Measurements from ENCODE around the gene MIOS. TPM values are rescaled to one million over a fixed set of nuclear protein-coding genes. Genes with fewer than 3 reads are reported as not detected.

MIOS gene
- total and polyA plus RNA-seq, 2 of the 8 experiments (the other 6 are each of a cell fraction or from before 2014, with no cell fraction given), result 15.5 to 50.7 TPM

DNA sequence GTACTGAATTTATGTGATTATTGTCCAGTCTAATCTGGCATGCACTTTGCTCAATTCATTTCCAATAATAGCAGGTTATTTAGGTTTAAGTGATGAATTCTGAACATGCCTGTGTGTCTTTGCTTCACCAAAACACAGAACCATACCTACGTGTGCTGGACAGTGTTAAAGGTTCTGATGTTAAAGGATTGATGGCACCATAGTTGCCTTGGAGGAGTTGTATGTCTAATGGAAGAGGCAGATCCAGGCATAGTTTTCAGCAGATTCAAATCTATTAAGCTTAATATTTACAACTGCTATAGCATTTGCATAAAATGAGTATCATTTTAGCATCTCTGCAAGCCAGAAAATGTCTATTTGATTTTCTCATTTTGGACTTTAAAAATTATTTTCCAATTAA lies 45.8 kb downstream of the MIOS start (continued):
- TF ChIP-seq, protein P1, sequence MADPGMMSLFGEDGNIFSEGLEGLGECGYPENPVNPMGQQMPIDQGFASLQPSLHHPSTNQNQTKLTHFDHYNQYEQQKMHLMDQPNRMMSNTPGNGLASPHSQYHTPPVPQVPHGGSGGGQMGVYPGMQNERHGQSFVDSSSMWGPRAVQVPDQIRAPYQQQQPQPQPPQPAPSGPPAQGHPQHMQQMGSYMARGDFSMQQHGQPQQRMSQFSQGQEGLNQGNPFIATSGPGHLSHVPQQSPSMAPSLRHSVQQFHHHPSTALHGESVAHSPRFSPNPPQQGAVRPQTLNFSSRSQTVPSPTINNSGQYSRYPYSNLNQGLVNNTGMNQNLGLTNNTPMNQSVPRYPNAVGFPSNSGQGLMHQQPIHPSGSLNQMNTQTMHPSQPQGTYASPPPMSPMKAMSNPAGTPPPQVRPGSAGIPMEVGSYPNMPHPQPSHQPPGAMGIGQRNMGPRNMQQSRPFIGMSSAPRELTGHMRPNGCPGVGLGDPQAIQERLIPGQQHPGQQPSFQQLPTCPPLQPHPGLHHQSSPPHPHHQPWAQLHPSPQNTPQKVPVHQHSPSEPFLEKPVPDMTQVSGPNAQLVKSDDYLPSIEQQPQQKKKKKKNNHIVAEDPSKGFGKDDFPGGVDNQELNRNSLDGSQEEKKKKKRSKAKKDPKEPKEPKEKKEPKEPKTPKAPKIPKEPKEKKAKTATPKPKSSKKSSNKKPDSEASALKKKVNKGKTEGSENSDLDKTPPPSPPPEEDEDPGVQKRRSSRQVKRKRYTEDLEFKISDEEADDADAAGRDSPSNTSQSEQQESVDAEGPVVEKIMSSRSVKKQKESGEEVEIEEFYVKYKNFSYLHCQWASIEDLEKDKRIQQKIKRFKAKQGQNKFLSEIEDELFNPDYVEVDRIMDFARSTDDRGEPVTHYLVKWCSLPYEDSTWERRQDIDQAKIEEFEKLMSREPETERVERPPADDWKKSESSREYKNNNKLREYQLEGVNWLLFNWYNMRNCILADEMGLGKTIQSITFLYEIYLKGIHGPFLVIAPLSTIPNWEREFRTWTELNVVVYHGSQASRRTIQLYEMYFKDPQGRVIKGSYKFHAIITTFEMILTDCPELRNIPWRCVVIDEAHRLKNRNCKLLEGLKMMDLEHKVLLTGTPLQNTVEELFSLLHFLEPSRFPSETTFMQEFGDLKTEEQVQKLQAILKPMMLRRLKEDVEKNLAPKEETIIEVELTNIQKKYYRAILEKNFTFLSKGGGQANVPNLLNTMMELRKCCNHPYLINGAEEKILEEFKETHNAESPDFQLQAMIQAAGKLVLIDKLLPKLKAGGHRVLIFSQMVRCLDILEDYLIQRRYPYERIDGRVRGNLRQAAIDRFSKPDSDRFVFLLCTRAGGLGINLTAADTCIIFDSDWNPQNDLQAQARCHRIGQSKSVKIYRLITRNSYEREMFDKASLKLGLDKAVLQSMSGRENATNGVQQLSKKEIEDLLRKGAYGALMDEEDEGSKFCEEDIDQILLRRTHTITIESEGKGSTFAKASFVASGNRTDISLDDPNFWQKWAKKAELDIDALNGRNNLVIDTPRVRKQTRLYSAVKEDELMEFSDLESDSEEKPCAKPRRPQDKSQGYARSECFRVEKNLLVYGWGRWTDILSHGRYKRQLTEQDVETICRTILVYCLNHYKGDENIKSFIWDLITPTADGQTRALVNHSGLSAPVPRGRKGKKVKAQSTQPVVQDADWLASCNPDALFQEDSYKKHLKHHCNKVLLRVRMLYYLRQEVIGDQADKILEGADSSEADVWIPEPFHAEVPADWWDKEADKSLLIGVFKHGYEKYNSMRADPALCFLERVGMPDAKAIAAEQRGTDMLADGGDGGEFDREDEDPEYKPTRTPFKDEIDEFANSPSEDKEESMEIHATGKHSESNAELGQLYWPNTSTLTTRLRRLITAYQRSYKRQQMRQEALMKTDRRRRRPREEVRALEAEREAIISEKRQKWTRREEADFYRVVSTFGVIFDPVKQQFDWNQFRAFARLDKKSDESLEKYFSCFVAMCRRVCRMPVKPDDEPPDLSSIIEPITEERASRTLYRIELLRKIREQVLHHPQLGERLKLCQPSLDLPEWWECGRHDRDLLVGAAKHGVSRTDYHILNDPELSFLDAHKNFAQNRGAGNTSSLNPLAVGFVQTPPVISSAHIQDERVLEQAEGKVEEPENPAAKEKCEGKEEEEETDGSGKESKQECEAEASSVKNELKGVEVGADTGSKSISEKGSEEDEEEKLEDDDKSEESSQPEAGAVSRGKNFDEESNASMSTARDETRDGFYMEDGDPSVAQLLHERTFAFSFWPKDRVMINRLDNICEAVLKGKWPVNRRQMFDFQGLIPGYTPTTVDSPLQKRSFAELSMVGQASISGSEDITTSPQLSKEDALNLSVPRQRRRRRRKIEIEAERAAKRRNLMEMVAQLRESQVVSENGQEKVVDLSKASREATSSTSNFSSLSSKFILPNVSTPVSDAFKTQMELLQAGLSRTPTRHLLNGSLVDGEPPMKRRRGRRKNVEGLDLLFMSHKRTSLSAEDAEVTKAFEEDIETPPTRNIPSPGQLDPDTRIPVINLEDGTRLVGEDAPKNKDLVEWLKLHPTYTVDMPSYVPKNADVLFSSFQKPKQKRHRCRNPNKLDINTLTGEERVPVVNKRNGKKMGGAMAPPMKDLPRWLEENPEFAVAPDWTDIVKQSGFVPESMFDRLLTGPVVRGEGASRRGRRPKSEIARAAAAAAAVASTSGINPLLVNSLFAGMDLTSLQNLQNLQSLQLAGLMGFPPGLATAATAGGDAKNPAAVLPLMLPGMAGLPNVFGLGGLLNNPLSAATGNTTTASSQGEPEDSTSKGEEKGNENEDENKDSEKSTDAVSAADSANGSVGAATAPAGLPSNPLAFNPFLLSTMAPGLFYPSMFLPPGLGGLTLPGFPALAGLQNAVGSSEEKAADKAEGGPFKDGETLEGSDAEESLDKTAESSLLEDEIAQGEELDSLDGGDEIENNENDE (IDR thresholded peaks at IDR 0.05; ENCODE audit: insufficient replicate concordance, low read length), result no peak
- no peak for TF ChIP-seq JUN (IDR thresholded peaks at IDR 0.05; ENCODE audit: low read depth, low read length)

Measured in H1 (cell line).